ENCODE data around the gene RNF121. TPM values are rescaled to one million over a fixed set of nuclear protein-coding genes. Genes with fewer than 3 reads are reported as not detected.
A peak's percentile ranks its signal among the peaks of the same experiment; 100 is the strongest.
"Not testable (repeated sequence)": the region's sequence is repeated elsewhere in the genome, so short reads cannot be mapped to it uniquely, and the experiment has no call there.

Gene RNF121
- total RNA-seq, 1 experiment from 2014 or later = 56.9 TPM

- no peaks in the 10 kb centered on the region for H3K9me3 ChIP-seq (ENCODE audit: control insufficient read depth, low read depth, low read length)
- Mint-ChIP-seq H3K9me3 (no peaks in the 10 kb centered on the region), H3K4me1 (peaks cover 0 to 6% of the 10 kb centered on the region in 2 experiments; a peak in 1 of 4 replicates), H3K36me3 (ENCODE audit: insufficient read depth in 1 of 3, low read depth in 3 of 3) (peaks cover 4 to 31% (median 25%) of the 10 kb centered on the region in 3 experiments; a peak in 6 of 7 replicates), H3K27ac (no peak overlapping the region), H3K4me3 (no peak overlapping the region), H3K27me3 (ENCODE audit: low read depth) (no peaks in the 10 kb centered on the region)
- H2BK20ac ChIP-seq (ENCODE audit: low read depth, low read length, poor library complexity, severe bottlenecking) = no peak overlapping the region
- H3K79me2 ChIP-seq (ENCODE audit: insufficient read depth, low read length) = no peaks in the 10 kb centered on the region
- H3K4me2 ChIP-seq (ENCODE audit: insufficient read depth, insufficient read length, low read length) = no peak overlapping the region
- no peak overlapping the region for H2AK5ac ChIP-seq (ENCODE audit: insufficient read length, low read length)
- no peaks in the 10 kb centered on the region for H3K4me1 ChIP-seq (ENCODE audit: insufficient read depth, low read length)
- H2BK5ac ChIP-seq (ENCODE audit: insufficient read length, low read length) = no peak overlapping the region
- H4K20me1 ChIP-seq (ENCODE audit: control insufficient read depth, insufficient read depth, insufficient read length) = no peaks in the 10 kb centered on the region
- H3K4ac ChIP-seq (ENCODE audit: low read depth, low read length) = no peak overlapping the region
- TF ChIP-seq CTCF (conservative IDR thresholded peaks at IDR 0.05) = no peak
- H4K5ac ChIP-seq (ENCODE audit: insufficient read length, low read depth, low read length) = no peak overlapping the region
- H3K18ac ChIP-seq (ENCODE audit: insufficient read length, low read depth, low read length) = no peak overlapping the region
- no peaks in the 10 kb centered on the region for H3K79me1 ChIP-seq (ENCODE audit: insufficient read depth, low read depth, low read length, poor library complexity, severe bottlenecking)
- H2AFZ ChIP-seq (ENCODE audit: low read length) = no peak overlapping the region
- no peak overlapping the region for H4K8ac ChIP-seq (replicated peaks; ENCODE audit: insufficient read length, low read depth, low read length)
- no peaks in the 10 kb centered on the region for H3K27me3 ChIP-seq (ENCODE audit: insufficient read depth, low read length)
- H3K23me2 ChIP-seq (ENCODE audit: insufficient read length, low read depth, low read length, poor library complexity, severe bottlenecking) = no peaks in the 10 kb centered on the region
- no peak overlapping the region for H3K9ac ChIP-seq (ENCODE audit: extremely low read depth, insufficient read length, low read length)
- H4K91ac ChIP-seq (ENCODE audit: insufficient read length, low read depth, low read length) = no peak overlapping the region
- no peak overlapping the region for H3T11ph ChIP-seq (ENCODE audit: low read length)
- no peak overlapping the region for H3K27ac ChIP-seq (ENCODE audit: insufficient read length, low read depth, low read length)
- no peak overlapping the region for H3K23ac ChIP-seq (ENCODE audit: insufficient read length, low read depth, low read length)
- H3K14ac ChIP-seq (ENCODE audit: insufficient read depth, low read length) = no peak overlapping the region
- WGBS (ENCODE audit: extremely low coverage, insufficient read length, low lambda C conversion rate) = no CpG with 5 or more reads among the region's 9 CpGs
- H3K56ac ChIP-seq (ENCODE audit: insufficient read length, low read depth, low read length) = no peak overlapping the region
- no peak overlapping the region for H2BK12ac ChIP-seq (ENCODE audit: insufficient read length, low read depth, low read length)
- H2BK15ac ChIP-seq (ENCODE audit: low read depth, low read length) = no peak overlapping the region
- DNase-seq = no peak
- H2BK120ac ChIP-seq (ENCODE audit: low read depth, low read length, poor library complexity, severe bottlenecking) = no peak overlapping the region
These were observed 20.6 kb upstream of the RNF121 start for GRCh38 chr11:71908218-71908617.

GRCh38 chr11:71910775-71911174, 18.1 kb upstream of the RNF121 start:
- H3K23ac ChIP-seq (ENCODE audit: insufficient read length, low read depth, low read length); H3K4me3 Mint-ChIP-seq; H3K27me3 ChIP-seq (ENCODE audit: insufficient read depth, low read length); H2BK120ac ChIP-seq (ENCODE audit: low read depth, low read length, poor library complexity, severe bottlenecking); H3K27me3 Mint-ChIP-seq (ENCODE audit: low read depth); H2BK12ac ChIP-seq (ENCODE audit: insufficient read length, low read depth, low read length); H2BK5ac ChIP-seq (ENCODE audit: insufficient read length, low read length); H3K4me1 Mint-ChIP-seq; H3K9me3 ChIP-seq (ENCODE audit: control insufficient read depth, low read depth, low read length); H3K27ac ChIP-seq (ENCODE audit: insufficient read length, low read depth, low read length); H4K8ac ChIP-seq (replicated peaks; ENCODE audit: insufficient read length, low read depth, low read length); H3K4me1 ChIP-seq (ENCODE audit: insufficient read depth, low read length); H3K4me2 ChIP-seq (ENCODE audit: insufficient read depth, insufficient read length, low read length); H2BK20ac ChIP-seq (ENCODE audit: low read depth, low read length, poor library complexity, severe bottlenecking); H4K5ac ChIP-seq (ENCODE audit: insufficient read length, low read depth, low read length); H2AFZ ChIP-seq (ENCODE audit: low read length); H4K91ac ChIP-seq (ENCODE audit: insufficient read length, low read depth, low read length); H3K4ac ChIP-seq (ENCODE audit: low read depth, low read length); H2BK15ac ChIP-seq (ENCODE audit: low read depth, low read length); H3K23me2 ChIP-seq (ENCODE audit: insufficient read length, low read depth, low read length, poor library complexity, severe bottlenecking); DNase-seq; H3K79me1 ChIP-seq (ENCODE audit: insufficient read depth, low read depth, low read length, poor library complexity, severe bottlenecking); H4K20me1 ChIP-seq (ENCODE audit: control insufficient read depth, insufficient read depth, insufficient read length); H3K56ac ChIP-seq (ENCODE audit: insufficient read length, low read depth, low read length); H3K9ac ChIP-seq (ENCODE audit: extremely low read depth, insufficient read length, low read length); H3K9me3 Mint-ChIP-seq; H3K14ac ChIP-seq (ENCODE audit: insufficient read depth, low read length); H3K18ac ChIP-seq (ENCODE audit: insufficient read length, low read depth, low read length); H3T11ph ChIP-seq (ENCODE audit: low read length); H3K79me2 ChIP-seq (ENCODE audit: insufficient read depth, low read length); H2AK5ac ChIP-seq (ENCODE audit: insufficient read length, low read length): not testable (repeated sequence)
- peaks cover 9 to 43% (median 36%) of the 10 kb centered on the region in 3 experiments; a peak in 6 of 7 replicates for H3K36me3 Mint-ChIP-seq (ENCODE audit: insufficient read depth in 1 of 3, low read depth in 3 of 3)
- peak overlapping the region in 1 of 3 experiments; percentile 52; a peak in 1 of 7 replicates for H3K27ac Mint-ChIP-seq
- no CpG with 5 or more reads among the region's 5 CpGs for WGBS (ENCODE audit: extremely low coverage, insufficient read length, low lambda C conversion rate)

Measured in H9 (cell line).